ENCODE data around the gene DHCR24. TPM values are rescaled to one million over a fixed set of nuclear protein-coding genes. Genes with fewer than 3 reads are reported as not detected.

The DHCR24 gene
- total and polyA plus RNA-seq, 2 donors (not counting 3 experiments of a cell fraction or from before 2014, with no cell fraction given), result 223 to 239 TPM

DNA sequence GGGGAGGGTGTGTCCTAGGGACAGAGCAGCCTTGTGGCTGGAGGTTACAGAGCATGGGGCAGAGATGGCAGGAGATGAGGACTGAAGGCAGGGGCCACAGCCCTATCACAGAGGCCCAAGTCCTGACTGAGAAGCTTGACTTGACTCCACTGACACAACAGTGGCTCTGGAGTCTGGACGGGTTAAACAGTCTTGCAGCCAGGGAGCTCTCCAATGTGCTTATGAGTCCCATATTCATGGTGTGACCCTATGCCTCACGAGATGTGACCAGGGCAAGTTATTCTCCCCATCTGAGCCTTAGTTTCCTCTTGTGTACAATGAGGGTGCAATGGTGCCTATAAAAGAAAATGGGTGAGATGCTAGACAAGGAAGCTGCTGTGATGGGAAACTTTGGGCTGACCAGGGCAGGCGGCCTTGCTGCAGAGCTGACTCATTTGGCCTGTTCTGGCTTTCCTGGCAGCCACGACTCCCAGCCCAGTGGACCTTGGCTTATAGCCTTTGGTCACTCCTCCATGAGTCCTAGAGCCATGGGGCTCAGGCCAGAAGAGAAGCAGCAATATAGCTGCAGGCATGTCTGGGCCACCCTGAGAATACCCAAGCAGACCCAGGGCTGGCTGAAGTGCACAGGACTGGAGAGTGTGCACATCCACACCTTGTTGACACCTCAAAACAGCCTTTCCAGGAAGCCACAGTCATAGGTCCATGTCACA, 83.1 kb downstream of the DHCR24 start:
- no peaks in the 10 kb centered on the region for H4K20me1 ChIP-seq (replicated peaks; ENCODE audit: control insufficient read depth, extremely low read depth, insufficient read depth, low read length)
- no peak overlapping the region for H3K4me3 ChIP-seq (replicated peaks in 1 of 3; ENCODE audit: insufficient read depth in 1 of 3, low read depth in 1 of 3, low read length in 3 of 3)
- no peak overlapping the region for H3K9ac ChIP-seq (replicated peaks; ENCODE audit: extremely low read depth, insufficient read depth, low read length)
- H3K9me3 ChIP-seq (replicated peaks; ENCODE audit: control insufficient read depth, insufficient read depth, low read length), result no peaks in the 10 kb centered on the region
- CTCF ChIA-PET, result interaction anchor here (0.8 to 1.0 kb wide), 3 partner anchors 11 to 722 kb away, joined by 3 to 4 read pairs (median 3); no protein-coding TSS in a partner anchor
- POLR2A ChIA-PET, result no interaction called here
- H3K4me2 ChIP-seq (ENCODE audit: insufficient read depth, low read length), result no peak overlapping the region
- no peaks in the 10 kb centered on the region for H3K36me3 ChIP-seq (ENCODE audit: control insufficient read depth in 2 of 2, extremely low read depth in 1 of 2, insufficient read depth in 2 of 2, low read length in 2 of 2)
- TF ChIP-seq POLR2A (IDR thresholded peaks at IDR 0.05; ENCODE audit: low read depth, low read length) (no peak), GATA2 (IDR thresholded peaks at IDR 0.05; ENCODE audit: insufficient read depth, insufficient read length, low read depth, low read length) (no peak), MYC (IDR thresholded peaks at IDR 0.05; ENCODE audit: low read depth, low read length) (no peak), FOS (IDR thresholded peaks at IDR 0.05; ENCODE audit: borderline replicate concordance, insufficient read depth, low read length) (no peak), EZH2 (IDR thresholded peaks at IDR 0.05; ENCODE audit: borderline replicate concordance, low read depth, low read length, severe bottlenecking) (no peak), JUN (IDR thresholded peaks at IDR 0.05; ENCODE audit: borderline replicate concordance, insufficient read depth, insufficient read length, low read depth) (no peak), POLR2AphosphoS5 (IDR thresholded peaks at IDR 0.05; ENCODE audit: insufficient read depth, low read depth, low read length) (no peak)
- TF ChIP-seq, protein P1, sequence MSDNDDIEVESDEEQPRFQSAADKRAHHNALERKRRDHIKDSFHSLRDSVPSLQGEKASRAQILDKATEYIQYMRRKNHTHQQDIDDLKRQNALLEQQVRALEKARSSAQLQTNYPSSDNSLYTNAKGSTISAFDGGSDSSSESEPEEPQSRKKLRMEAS (IDR thresholded peaks at IDR 0.05; ENCODE audit: insufficient read depth, insufficient read length), result no peak
- TF ChIP-seq, protein P2, sequence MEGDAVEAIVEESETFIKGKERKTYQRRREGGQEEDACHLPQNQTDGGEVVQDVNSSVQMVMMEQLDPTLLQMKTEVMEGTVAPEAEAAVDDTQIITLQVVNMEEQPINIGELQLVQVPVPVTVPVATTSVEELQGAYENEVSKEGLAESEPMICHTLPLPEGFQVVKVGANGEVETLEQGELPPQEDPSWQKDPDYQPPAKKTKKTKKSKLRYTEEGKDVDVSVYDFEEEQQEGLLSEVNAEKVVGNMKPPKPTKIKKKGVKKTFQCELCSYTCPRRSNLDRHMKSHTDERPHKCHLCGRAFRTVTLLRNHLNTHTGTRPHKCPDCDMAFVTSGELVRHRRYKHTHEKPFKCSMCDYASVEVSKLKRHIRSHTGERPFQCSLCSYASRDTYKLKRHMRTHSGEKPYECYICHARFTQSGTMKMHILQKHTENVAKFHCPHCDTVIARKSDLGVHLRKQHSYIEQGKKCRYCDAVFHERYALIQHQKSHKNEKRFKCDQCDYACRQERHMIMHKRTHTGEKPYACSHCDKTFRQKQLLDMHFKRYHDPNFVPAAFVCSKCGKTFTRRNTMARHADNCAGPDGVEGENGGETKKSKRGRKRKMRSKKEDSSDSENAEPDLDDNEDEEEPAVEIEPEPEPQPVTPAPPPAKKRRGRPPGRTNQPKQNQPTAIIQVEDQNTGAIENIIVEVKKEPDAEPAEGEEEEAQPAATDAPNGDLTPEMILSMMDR (IDR thresholded peaks at IDR 0.05; ENCODE audit: extremely low read depth in 1 of 2, insufficient read depth in 1 of 2, low read depth in 1 of 2, low read length in 2 of 2), result no peak
- peaks cover 4% of the 10 kb centered on the region for H3K4me1 ChIP-seq (ENCODE audit: control insufficient read depth, extremely low read depth, insufficient read depth, low read length)
- DNase-seq (ENCODE audit: low read depth, low spot score) (no peak), FAIRE-seq (no peak)
- dilution Hi-C loops (cut with MboI; ENCODE audit: extremely low pct_ligation_motif_present, low sequenced_read_pairs) (no loop called here), intact Hi-C loops (cut with micrococcal nuclease) (no loop called here)
- no peak overlapping the region for H3K27ac ChIP-seq (ENCODE audit: insufficient read depth, low read depth, low read length)
- H3K9me1 ChIP-seq (replicated peaks; ENCODE audit: control insufficient read depth, extremely low read depth, insufficient read depth, low read length), result no peaks in the 10 kb centered on the region
- BruUV-seq (replicated peaks), result no TSS peak
- H3K27me3 ChIP-seq (ENCODE audit: control insufficient read depth in 2 of 2, insufficient read depth in 2 of 2, low read length in 2 of 2), result peaks cover 25 to 28% of the 10 kb centered on the region in 2 experiments
- no peak overlapping the region for H2AFZ ChIP-seq (ENCODE audit: low read depth, low read length)
- no peaks in the 10 kb centered on the region for H3K79me2 ChIP-seq (ENCODE audit: control insufficient read depth, insufficient read depth, low read length)

All from endothelial cell of umbilical vein (primary cell).